H1 (cell line): ENCODE measurements around the gene APOL5. TPM values are rescaled to one million over a fixed set of nuclear protein-coding genes. Genes with fewer than 3 reads are reported as not detected.

Source experiments
- CTCF ChIA-PET: fragments of 300-600 bp; sonication (Branson Sonifier 250); formaldehyde crosslinking; loops from one replicate; lab custom pipeline; 2021; ENCODE audit not compliant: partially characterized antibody; lab: Charles Lee
- POLR2A ChIA-PET: fragments of 300-600 bp; sonication (Branson Sonifier 250); formaldehyde crosslinking; loops from one replicate; lab custom pipeline; 2021; ENCODE audit warnings: inconsistent platforms; ENCODE audit not compliant: partially characterized antibody; lab: Charles Lee
- DNase-seq, 2 experiments: peaks; one replicate each; pipeline versions ENCODE4 v3.0.0 to v3.0.0-alpha.2; 2010 to 2022; ENCODE audit warnings: low spot score in 2 of 2, low read depth in 1 of 2, mixed read lengths in 1 of 2
- FAIRE-seq: peaks from 2 replicates; lab custom pipeline; 2011; peaks lifted over from hg19 to GRCh38; lab: Jason Lieb, UNC
- H2AFZ ChIP-seq: 2 replicates; pipeline ENCODE4 v1.8.1; 2012; ENCODE audit warnings: low read length, inconsistent platforms
- H2AK5ac ChIP-seq: 2 replicates; pipeline ENCODE4 v1.6.1; 2013; ENCODE audit warnings: low read depth, low read length
- H2BK120ac ChIP-seq: replicated peaks from 2 replicates; pipeline ENCODE3; 2013; ENCODE audit warnings: low read depth, low read length, inconsistent platforms
- H2BK12ac ChIP-seq: 2 replicates; pipeline ENCODE4 v1.6.1; 2013; ENCODE audit warnings: low read depth, low read length
- H2BK15ac ChIP-seq: 2 replicates; pipeline ENCODE4 v1.6.1; 2013; ENCODE audit warnings: low read length
- H2BK20ac ChIP-seq: 2 replicates; pipeline ENCODE4 v1.6.1; 2013; ENCODE audit warnings: low read length
- H2BK5ac ChIP-seq: 2 replicates; pipeline ENCODE4 v1.6.1; 2013; ENCODE audit warnings: low read depth, low read length
- H3K14ac ChIP-seq: 2 replicates; pipeline ENCODE4 v1.6.1; 2013; ENCODE audit warnings: inconsistent platforms; ENCODE audit not compliant: insufficient read length
- H3K18ac ChIP-seq: 2 replicates; pipeline ENCODE4 v1.6.1; 2013; ENCODE audit warnings: low read length; ENCODE audit errors: extremely low read depth
- H3K23ac ChIP-seq: 2 replicates; pipeline ENCODE4 v1.6.1; 2013; ENCODE audit warnings: inconsistent platforms; ENCODE audit not compliant: insufficient read length
- H3K23me2 ChIP-seq: 2 replicates; pipeline ENCODE4 v1.6.1; 2013; ENCODE audit warnings: low read depth, low read length
- H3K27ac ChIP-seq: 2 replicates; pipeline ENCODE4 v1.6.1; 2011; ENCODE audit warnings: low read depth, low read length, inconsistent platforms
- H3K27me3 ChIP-seq, 4 experiments: replicated peaks in 1 of 4; 1 replicate in 1 of 4; 2 replicates in 3 of 4; pipeline versions ENCODE4 v1.6.1 to v1.8.1; 2011 to 2013; ENCODE audit warnings: low read length in 3 of 4, mild to moderate bottlenecking in 3 of 4, inconsistent platforms in 2 of 4, mixed read lengths in 2 of 4, moderate library complexity in 1 of 4; ENCODE audit not compliant: control insufficient read depth in 3 of 4, insufficient read depth in 3 of 4; ENCODE audit errors: extremely low read depth in 1 of 4
- H3K36me3 ChIP-seq, 4 experiments: 2 replicates each; pipeline versions ENCODE4 v1.6.1 to v1.8.1; 2011 to 2013; ENCODE audit warnings: mild to moderate bottlenecking in 4 of 4, low read length in 3 of 4, moderate library complexity in 2 of 4, control low read depth in 1 of 4, inconsistent platforms in 1 of 4; ENCODE audit not compliant: insufficient read depth in 4 of 4, control insufficient read depth in 2 of 4
- H3K4ac ChIP-seq: replicated peaks from 2 replicates; pipeline ENCODE3; 2013; ENCODE audit warnings: low read length, low read depth, mixed read lengths, inconsistent platforms; ENCODE audit not compliant: insufficient read length
- H3K4me1 ChIP-seq, 4 experiments: replicated peaks in 1 of 4; 1 replicate in 1 of 4; 2 replicates in 3 of 4; pipeline versions ENCODE4 v1.6.1 to v1.8.1; 2011 to 2013; ENCODE audit warnings: low read length in 3 of 4, inconsistent platforms in 2 of 4, mixed read lengths in 1 of 4; ENCODE audit not compliant: insufficient read depth in 4 of 4, control insufficient read depth in 3 of 4
- H3K4me2 ChIP-seq, 2 experiments: 2 replicates each; pipeline versions ENCODE4 v1.6.1 to v1.8.1; 2011 to 2013; ENCODE audit warnings: low read depth in 2 of 2, low read length in 2 of 2, control low read depth in 1 of 2, inconsistent platforms in 1 of 2, mild to moderate bottlenecking in 1 of 2; ENCODE audit not compliant: insufficient read depth in 1 of 2
- H3K4me3 ChIP-seq, 4 experiments: fragments of 200-600, 300-600 bp in 1 of 4; sonication (generic), shearing (Covaris generic), sonication (Bioruptor Twin) in 1 of 4; 2 replicates each; pipeline versions ENCODE4 v1.5.1 to v1.8.1; 2011 to 2016; ENCODE audit warnings: low read length in 4 of 4, low read depth in 3 of 4, control low read depth in 2 of 4, inconsistent platforms in 2 of 4, mild to moderate bottlenecking in 2 of 4, mixed read lengths in 1 of 4, moderate library complexity in 1 of 4; ENCODE audit not compliant: insufficient read depth in 2 of 4; ENCODE audit errors: extremely low read depth in 1 of 4
- H3K56ac ChIP-seq: replicated peaks from 2 replicates; pipeline ENCODE3; 2013; ENCODE audit warnings: low read depth, mild to moderate bottlenecking, mixed read lengths, low read length, inconsistent platforms; ENCODE audit not compliant: insufficient read length
- H3K79me1 ChIP-seq: 2 replicates; pipeline ENCODE4 v1.6.1; 2013; ENCODE audit warnings: low read depth, low read length, control low read depth
- H3K79me2 ChIP-seq, 2 experiments: 2 replicates each; pipeline versions ENCODE4 v1.6.1 to v1.8.1; 2012 to 2013; ENCODE audit warnings: low read length in 2 of 2, mild to moderate bottlenecking in 2 of 2, inconsistent platforms in 1 of 2; ENCODE audit not compliant: insufficient read depth in 2 of 2, control insufficient read depth in 1 of 2
- H3K9ac ChIP-seq, 4 experiments: replicated peaks in 1 of 4; 1 replicate in 1 of 4; 2 replicates in 3 of 4; pipeline versions ENCODE4 v1.6.1 to v1.8.1; 2011 to 2013; ENCODE audit warnings: low read depth in 3 of 4, low read length in 3 of 4, control low read depth in 2 of 4, mild to moderate bottlenecking in 2 of 4, moderate library complexity in 2 of 4, inconsistent platforms in 1 of 4; ENCODE audit errors: extremely low read depth in 1 of 4
- H3K9me3 ChIP-seq, 2 experiments: 2 replicates each; pipeline versions ENCODE4 v1.6.1 to v1.8.1; 2012 to 2013; ENCODE audit warnings: mild to moderate bottlenecking in 2 of 2, moderate library complexity in 2 of 2, control low read depth in 1 of 2, inconsistent platforms in 1 of 2, low read depth in 1 of 2, low read length in 1 of 2, mixed read lengths in 1 of 2; ENCODE audit not compliant: insufficient read depth in 2 of 2
- H4K20me1 ChIP-seq, 2 experiments: replicated peaks in 1 of 2; 2 replicates each; pipeline versions ENCODE3 to v1.8.1; 2011 to 2013; ENCODE audit warnings: inconsistent platforms in 2 of 2, low read length in 2 of 2, mild to moderate bottlenecking in 1 of 2; ENCODE audit not compliant: insufficient read depth in 2 of 2, control insufficient read depth in 1 of 2
- H4K5ac ChIP-seq: 2 replicates; pipeline ENCODE4 v1.6.1; 2013; ENCODE audit warnings: low read length, low read depth, mixed read lengths, inconsistent platforms; ENCODE audit not compliant: insufficient read length
- H4K8ac ChIP-seq: 2 replicates; pipeline ENCODE4 v1.8.0; 2013; ENCODE audit warnings: mild to moderate bottlenecking, moderate library complexity, low read length, inconsistent platforms; ENCODE audit not compliant: insufficient read depth; ENCODE audit errors: extremely low read depth
- H4K91ac ChIP-seq: replicated peaks from 2 replicates; pipeline ENCODE3; 2013; ENCODE audit warnings: low read length, mixed read lengths, inconsistent platforms; ENCODE audit not compliant: insufficient read length
- ASH2L ChIP-seq: fragments of 200-600, 300-600 bp; sonication (generic); IDR thresholded peaks from one replicate; pipeline ENCODE4 v1.7.1; 2017; ENCODE audit warnings: low read length
- CBX8 ChIP-seq: fragments of 300-800, 300-1000 bp; sonication (generic); IDR thresholded peaks from 2 replicates; pipeline ENCODE4 v1.7.1; 2016; ENCODE audit warnings: low read depth, low read length, borderline replicate concordance
- POU5F1 ChIP-seq: IDR thresholded peaks from 2 replicates; pipeline ENCODE4 v1.6.1; 2011; ENCODE audit warnings: low read depth, mild to moderate bottlenecking, low read length, moderate library complexity
- WGBS, 2 experiments: shearing (Covaris generic) in 1 of 2; methylation state at CpG; one replicate each; pipeline versions ENCODE4 v1.1.6 to v1.1.7; 2013 to 2015; ENCODE audit warnings: low lambda C conversion rate in 2 of 2, mixed read lengths in 2 of 2, inconsistent platforms in 1 of 2, low coverage in 1 of 2, missing lambda C conversion rate in 1 of 2; ENCODE audit not compliant: insufficient replicate concordance in 2 of 2, insufficient coverage in 1 of 2, insufficient read length in 1 of 2; ENCODE audit errors: extremely low coverage in 1 of 2, missing lambda C conversion rate in 1 of 2; 5-methylcytosine and 5-hydroxymethylcytosine counted together
- polyA plus RNA-seq, 7 experiments: library from polyadenylated mRNA; depleted of rRNA in 3 of 7; stranded (reverse) in 5 of 7; unstranded in 2 of 7; fragments of >200 nt in 5 of 7; fragments of 200-250 nt in 2 of 7; gene quantifications; 1 replicate in 5 of 7; 2 replicates in 1 of 7; 4 replicates in 1 of 7; pipeline versions ENCODE4 v1.2.1 to v1.2.3, GENCODE V29; 2011 to 2013; ENCODE audit warnings: missing spikeins in 2 of 7, mixed read lengths in 2 of 7
- total RNA-seq: library from RNA; stranded (reverse); fragmentation: NEBNext Ultra II Directional; extraction: Animal tissue kit (Norgen Biotek cat#: 25700); gene quantifications from 2 replicates; pipeline ENCODE4 v1.2.1, GENCODE V29; 2021

The APOL5 gene
- total and polyA plus RNA-seq, 2 of the 8 experiments (the other 6 are each of a cell fraction or from before 2014, with no cell fraction given), result not detected

GRCh38 chr22:35742342-35743100, 24.8 kb downstream of the APOL5 start:
- ChIA-PET POLR2A (no interaction called here), CTCF (interaction anchor here (0.6 to 5.6 kb wide), 4 partner anchors 8 to 115 kb away, joined by 3 to 30 read pairs (median 5); no protein-coding TSS in a partner anchor)
- H2AK5ac ChIP-seq, result no peak overlapping the region
- H3K23me2 ChIP-seq, result no peaks in the 10 kb centered on the region
- no peak overlapping the region for H3K4ac ChIP-seq
- H3K79me1 ChIP-seq, result no peaks in the 10 kb centered on the region
- H3K36me3 ChIP-seq, result peaks cover 0 to 32% (median 7%) of the 10 kb centered on the region in 4 experiments; a peak in 4 of 8 replicates
- no peak overlapping the region for H2BK5ac ChIP-seq
- H3K18ac ChIP-seq, result no peak overlapping the region
- no peaks in the 10 kb centered on the region for H4K20me1 ChIP-seq
- no peak overlapping the region for H2BK15ac ChIP-seq
- H3K9ac ChIP-seq, result no peak overlapping the region
- no peaks in the 10 kb centered on the region for H3K9me3 ChIP-seq
- H3K27ac ChIP-seq, result no peak overlapping the region
- no peak overlapping the region for H4K91ac ChIP-seq
- no peak overlapping the region for H2BK120ac ChIP-seq
- no peak overlapping the region for H3K4me3 ChIP-seq
- H3K56ac ChIP-seq, result no peak overlapping the region
- H3K27me3 ChIP-seq, result no peaks in the 10 kb centered on the region
- H3K14ac ChIP-seq, result no peak overlapping the region
- H3K23ac ChIP-seq, result no peak overlapping the region
- H4K8ac ChIP-seq, result no peak overlapping the region
- DNase-seq (no peak), FAIRE-seq (no peak)
- H2AFZ ChIP-seq, result no peak overlapping the region
- no peaks in the 10 kb centered on the region for H3K79me2 ChIP-seq
- H3K4me1 ChIP-seq, result peaks cover 0 to 7% (median 1%) of the 10 kb centered on the region in 4 experiments; a peak in 2 of 7 replicates
- no peak overlapping the region for H4K5ac ChIP-seq
- H2BK12ac ChIP-seq, result no peak overlapping the region
- WGBS, 2 experiments, result 89% methylated on average over 9 of the region's 9 CpGs; no CpG with 5 or more reads in 1 of the 2 experiments
- no peak overlapping the region for H2BK20ac ChIP-seq
- H3K4me2 ChIP-seq, result no peak overlapping the region
- TF ChIP-seq POU5F1 (no peak), CBX8 (no peak), ASH2L (no peak)
